ENCODE data around the gene ANKRD1.

ANKRD1 gene

DNA sequence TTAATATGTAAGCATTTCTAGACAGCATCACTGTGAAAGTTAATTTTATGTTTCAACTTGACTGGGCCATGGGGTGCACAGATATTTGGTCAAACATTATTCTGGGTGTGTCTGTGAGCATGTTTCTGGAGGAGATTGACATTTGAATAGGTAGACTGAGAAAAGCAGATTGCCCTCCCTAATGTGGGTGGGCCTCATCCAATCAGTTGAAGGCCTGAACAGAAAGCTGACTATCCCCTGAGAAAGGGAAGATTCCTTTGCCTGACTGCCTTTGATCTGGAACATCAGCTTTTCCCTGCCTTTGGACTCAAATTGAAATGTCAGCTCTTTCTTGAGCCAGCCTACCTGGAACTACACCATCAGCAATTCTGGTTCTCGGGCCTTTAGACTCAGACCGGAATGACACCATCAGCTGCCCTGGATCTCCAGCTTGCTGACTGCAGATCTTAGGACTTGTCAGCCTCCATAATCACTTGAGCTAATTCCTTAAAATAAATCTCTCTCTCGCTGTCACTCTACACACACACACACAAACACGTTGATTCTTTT, 54.8 kb downstream of the ANKRD1 start:
- Histone ChIP-seq H3K27ac (no peak overlapping the region), H4K20me1 (no peaks in the 10 kb centered on the region), H3K36me3 (no peaks in the 10 kb centered on the region), H3K27me3 (no peaks in the 10 kb centered on the region; the same call in 1 of the 2 replicates), H3K9me3 (peaks cover 11% of the 10 kb centered on the region; the same call in 1 of the 2 replicates), H3K9ac (no peak overlapping the region), H3K4me3 (no peak overlapping the region), H3K4me1 (peaks cover 6% of the 10 kb centered on the region), H3K4me2 (no peak overlapping the region)
- TF ChIP-seq Cebpa-rat (IDR thresholded peaks at IDR 0.05): no peak

GRCh38 chr10:90865401-90865800, 55.5 kb downstream of the ANKRD1 start:
- Histone ChIP-seq H3K27me3 (peaks cover 6% of the 10 kb centered on the region; the same call in 1 of the 2 replicates), H3K27ac (no peak overlapping the region), H4K20me1 (no peaks in the 10 kb centered on the region), H3K9me3 (peaks cover 11% of the 10 kb centered on the region; the same call in 1 of the 2 replicates), H3K36me3 (no peaks in the 10 kb centered on the region), H3K4me2 (no peak overlapping the region), H3K9ac (no peak overlapping the region), H3K4me1 (no peaks in the 10 kb centered on the region), H3K4me3 (no peak overlapping the region)
- TF ChIP-seq Cebpa-rat (IDR thresholded peaks at IDR 0.05): no peak

DNA sequence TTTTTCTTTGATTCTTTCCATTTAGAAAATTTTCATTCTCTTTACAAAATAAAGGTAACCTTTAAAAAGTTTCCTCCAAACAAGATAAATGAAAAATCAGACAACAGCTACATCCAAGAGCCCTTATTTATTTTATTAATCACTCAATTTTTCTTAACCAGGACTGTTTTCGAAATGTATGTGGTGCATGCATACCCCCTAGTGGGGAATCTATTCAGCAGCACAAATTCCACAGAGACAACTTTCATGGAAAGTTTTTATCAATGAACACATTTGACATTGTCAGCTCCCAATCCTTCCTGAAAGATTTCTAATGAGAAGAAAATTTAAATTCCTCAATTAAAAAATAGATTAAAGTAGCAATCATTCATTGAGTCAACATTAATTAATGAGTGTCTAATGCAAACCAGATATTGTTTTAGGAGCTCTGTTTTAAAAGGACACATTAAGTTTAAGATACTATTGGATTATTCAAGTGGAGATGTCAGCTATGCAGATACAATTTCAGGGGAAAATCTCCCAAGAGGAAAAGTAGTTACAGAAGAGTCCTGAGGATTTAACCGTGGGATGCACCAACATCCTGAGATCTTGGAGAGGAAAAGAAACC, 57.9 kb downstream of the ANKRD1 start:
- Histone ChIP-seq H4K20me1 (0 out of 2 replicates have a peak, but pooled peaks cover 9% of the 10 kb centered on the region), H3K36me3 (no peaks in the 10 kb centered on the region), H3K9me3 (no peaks in the 10 kb centered on the region), H3K9ac (no peak overlapping the region), H3K27ac (no peak overlapping the region), H3K27me3 (peaks cover 30% of the 10 kb centered on the region), H3K4me1 (0 out of 2 replicates have a peak, but pooled peaks cover 6% of the 10 kb centered on the region), H3K4me3 (no peak overlapping the region), H3K4me2 (no peak overlapping the region)
- TF ChIP-seq Cebpa-rat (IDR thresholded peaks at IDR 0.05): no peak
